ENCODE measurements around the gene GATA2. TPM values are rescaled to one million over a fixed set of nuclear protein-coding genes. Genes with fewer than 3 reads are reported as not detected.

GATA2 gene
- total and polyA plus RNA-seq, 2 donors (not counting 1 experiment from before 2014, with no cell fraction given): 0.27 TPM; not detected in 1

- no peak for ATAC-seq (ENCODE audit: low read depth)
- intact Hi-C loops (cut with micrococcal nuclease): no loop called here
- no peak overlapping the region for H3K4me3 ChIP-seq (ENCODE audit: control extremely low read depth in 1 of 5, extremely low read depth in 1 of 5, insufficient read depth in 1 of 5, low read depth in 2 of 5, low read length in 4 of 5)
- no peak overlapping the region for H3K27ac ChIP-seq (ENCODE audit: low read length in 2 of 2)
- no peak overlapping the region for H3K27ac Mint-ChIP-seq
- H3K36me3 ChIP-seq (replicated peaks in 1 of 2; ENCODE audit: control extremely low read depth in 1 of 2, control insufficient read depth in 1 of 2, extremely low read depth in 1 of 2, insufficient read depth in 2 of 2, low read length in 1 of 2): no peaks in the 10 kb centered on the region
- no peak for TF ChIP-seq EZH2 (IDR thresholded peaks at IDR 0.05; ENCODE audit: borderline replicate concordance, insufficient read depth, low read depth, low read length, poor library complexity, severe bottlenecking)
- TF ChIP-seq, protein P1, sequence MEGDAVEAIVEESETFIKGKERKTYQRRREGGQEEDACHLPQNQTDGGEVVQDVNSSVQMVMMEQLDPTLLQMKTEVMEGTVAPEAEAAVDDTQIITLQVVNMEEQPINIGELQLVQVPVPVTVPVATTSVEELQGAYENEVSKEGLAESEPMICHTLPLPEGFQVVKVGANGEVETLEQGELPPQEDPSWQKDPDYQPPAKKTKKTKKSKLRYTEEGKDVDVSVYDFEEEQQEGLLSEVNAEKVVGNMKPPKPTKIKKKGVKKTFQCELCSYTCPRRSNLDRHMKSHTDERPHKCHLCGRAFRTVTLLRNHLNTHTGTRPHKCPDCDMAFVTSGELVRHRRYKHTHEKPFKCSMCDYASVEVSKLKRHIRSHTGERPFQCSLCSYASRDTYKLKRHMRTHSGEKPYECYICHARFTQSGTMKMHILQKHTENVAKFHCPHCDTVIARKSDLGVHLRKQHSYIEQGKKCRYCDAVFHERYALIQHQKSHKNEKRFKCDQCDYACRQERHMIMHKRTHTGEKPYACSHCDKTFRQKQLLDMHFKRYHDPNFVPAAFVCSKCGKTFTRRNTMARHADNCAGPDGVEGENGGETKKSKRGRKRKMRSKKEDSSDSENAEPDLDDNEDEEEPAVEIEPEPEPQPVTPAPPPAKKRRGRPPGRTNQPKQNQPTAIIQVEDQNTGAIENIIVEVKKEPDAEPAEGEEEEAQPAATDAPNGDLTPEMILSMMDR (IDR thresholded peaks at IDR 0.05): no peak
- H3K9ac ChIP-seq (ENCODE audit: low read length): no peak overlapping the region
- H3K9me3 Mint-ChIP-seq (ENCODE audit: insufficient read depth): no peaks in the 10 kb centered on the region
- CTCF ChIA-PET: interaction anchor here (0.8 kb wide), 1 partner anchor 12 kb away, joined by 4 read pairs; no protein-coding TSS in a partner anchor
- H3K4me1 ChIP-seq (ENCODE audit: control insufficient read depth in 2 of 2, insufficient read depth in 2 of 2, low read length in 2 of 2): no peaks in the 10 kb centered on the region
- no peaks in the 10 kb centered on the region for H3K79me2 ChIP-seq (ENCODE audit: control insufficient read depth, insufficient read depth, low read length)
- no peak overlapping the region for H3K4me2 ChIP-seq (replicated peaks; ENCODE audit: low read depth, low read length, poor library complexity, severe bottlenecking)
- no peak for DNase-seq
- peaks cover 0 to 18% (median 2%) of the 10 kb centered on the region in 4 experiments for H3K27me3 ChIP-seq (replicated peaks in 1 of 4; ENCODE audit: control extremely low read depth in 1 of 4, control insufficient read depth in 3 of 4, insufficient read depth in 4 of 4, low read length in 3 of 4)
- H3K27me3 Mint-ChIP-seq: peaks cover 47% of the 10 kb centered on the region
- no peaks in the 10 kb centered on the region for H3K4me1 Mint-ChIP-seq
- 73% methylated on average over 6 of the region's 9 CpGs for WGBS (ENCODE audit: insufficient coverage)
- H3K9me3 ChIP-seq (ENCODE audit: control extremely low read depth in 1 of 3, control insufficient read depth in 2 of 3, insufficient read depth in 1 of 3, low read length in 2 of 3): no peaks in the 10 kb centered on the region
- POLR2A ChIA-PET: no interaction called here
- no peak overlapping the region for H3K4me3 Mint-ChIP-seq
- no peak overlapping the region for H2AFZ ChIP-seq (ENCODE audit: insufficient read depth, low read depth, low read length, poor library complexity, severe bottlenecking)
- no peaks in the 10 kb centered on the region for H4K20me1 ChIP-seq (ENCODE audit: control insufficient read depth, insufficient read depth, low read length, poor library complexity, severe bottlenecking)
Measured at GRCh38 chr3:128532012-128532983, 39.3 kb upstream of the GATA2 start.

All from B cell (primary cell).